Parathyroid adenoma (tissue), 2 donors: ENCODE results near the gene NKX2-2.

Source experiments
- H2AFZ ChIP-seq: fragments of 300-600 bp; sonication (generic); one replicate; pipeline ENCODE4 v1.7.0; 2017; ENCODE audit warnings: antibody characterized with exemption, mild to moderate bottlenecking
- H3K27ac ChIP-seq: fragments of 300-600 bp; sonication (generic); one replicate; pipeline ENCODE4 v1.7.0; 2017
- H3K27me3 ChIP-seq: fragments of 300-600 bp; sonication (generic); one replicate; pipeline ENCODE4 v1.7.0; 2017; ENCODE audit warnings: low read length; ENCODE audit not compliant: control insufficient read depth, insufficient read depth
- H3K36me3 ChIP-seq: fragments of 300-600 bp; sonication (generic); one replicate; pipeline ENCODE4 v1.7.0; 2017; ENCODE audit warnings: low read length; ENCODE audit not compliant: control insufficient read depth, insufficient read depth
- H3K4me1 ChIP-seq: fragments of 300-600 bp; sonication (generic); one replicate; pipeline ENCODE4 v1.7.0; 2017; ENCODE audit warnings: control low read depth
- H3K4me2 ChIP-seq: fragments of 300-600 bp; sonication (generic); one replicate; pipeline ENCODE4 v1.7.0; 2017; ENCODE audit warnings: low read length
- H3K4me3 ChIP-seq: fragments of 300-600 bp; sonication (generic); one replicate; pipeline ENCODE4 v1.7.0; 2017; ENCODE audit warnings: low read depth, low read length
- H3K79me2 ChIP-seq: fragments of 300-600 bp; sonication (generic); one replicate; pipeline ENCODE4 v1.7.0; 2017; ENCODE audit warnings: control low read depth
- H3K9ac ChIP-seq: fragments of 300-600 bp; sonication (generic); one replicate; pipeline ENCODE4 v1.7.0; 2017; ENCODE audit warnings: mild to moderate bottlenecking
- H3K9me3 ChIP-seq: fragments of 300-600 bp; sonication (generic); one replicate; pipeline ENCODE4 v1.7.0; 2017; ENCODE audit warnings: low read length; ENCODE audit not compliant: control insufficient read depth
- TF ChIP-seq, protein P1 (sequence below): fragments of 300-600 bp; sonication (generic); IDR thresholded peaks from one replicate; pipeline ENCODE4 v1.7.0; 2017; ENCODE audit warnings: antibody characterized with exemption, mild to moderate bottlenecking
- donor health status: primary hyperparathyroidism.

The NKX2-2 gene

DNA sequence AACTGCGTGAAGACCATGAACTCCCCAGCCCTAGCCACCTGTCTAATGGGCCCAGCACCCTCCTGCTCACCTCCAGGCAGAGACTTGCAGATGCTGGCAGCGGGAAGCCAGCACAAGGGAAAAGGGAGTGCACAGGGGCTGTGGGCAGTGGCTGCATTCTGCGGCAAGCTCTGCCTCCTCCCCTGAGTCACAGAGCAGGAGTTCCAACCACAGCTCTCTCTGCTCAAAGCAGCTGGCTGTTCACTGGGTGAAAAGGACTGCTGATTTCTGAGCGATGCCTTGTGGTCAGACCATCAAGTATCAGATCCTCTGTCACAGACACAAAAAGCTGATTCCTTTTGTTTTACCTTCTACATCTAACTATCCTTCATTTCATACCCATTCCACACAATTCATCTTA, 10.5 kb downstream of the NKX2-2 start:
- peaks cover 18% of the 10 kb centered on the region for H3K27me3 ChIP-seq
- no peak overlapping the region for H3K4me3 ChIP-seq
- no peaks in the 10 kb centered on the region for H3K4me1 ChIP-seq
- H3K27ac ChIP-seq, result no peak overlapping the region
- no peak overlapping the region for H3K9ac ChIP-seq
- no peaks in the 10 kb centered on the region for H3K9me3 ChIP-seq
- no peak overlapping the region for H2AFZ ChIP-seq
- no peaks in the 10 kb centered on the region for H3K79me2 ChIP-seq
- TF ChIP-seq, protein P1, sequence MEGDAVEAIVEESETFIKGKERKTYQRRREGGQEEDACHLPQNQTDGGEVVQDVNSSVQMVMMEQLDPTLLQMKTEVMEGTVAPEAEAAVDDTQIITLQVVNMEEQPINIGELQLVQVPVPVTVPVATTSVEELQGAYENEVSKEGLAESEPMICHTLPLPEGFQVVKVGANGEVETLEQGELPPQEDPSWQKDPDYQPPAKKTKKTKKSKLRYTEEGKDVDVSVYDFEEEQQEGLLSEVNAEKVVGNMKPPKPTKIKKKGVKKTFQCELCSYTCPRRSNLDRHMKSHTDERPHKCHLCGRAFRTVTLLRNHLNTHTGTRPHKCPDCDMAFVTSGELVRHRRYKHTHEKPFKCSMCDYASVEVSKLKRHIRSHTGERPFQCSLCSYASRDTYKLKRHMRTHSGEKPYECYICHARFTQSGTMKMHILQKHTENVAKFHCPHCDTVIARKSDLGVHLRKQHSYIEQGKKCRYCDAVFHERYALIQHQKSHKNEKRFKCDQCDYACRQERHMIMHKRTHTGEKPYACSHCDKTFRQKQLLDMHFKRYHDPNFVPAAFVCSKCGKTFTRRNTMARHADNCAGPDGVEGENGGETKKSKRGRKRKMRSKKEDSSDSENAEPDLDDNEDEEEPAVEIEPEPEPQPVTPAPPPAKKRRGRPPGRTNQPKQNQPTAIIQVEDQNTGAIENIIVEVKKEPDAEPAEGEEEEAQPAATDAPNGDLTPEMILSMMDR, result no peak
- H3K36me3 ChIP-seq, result no peaks in the 10 kb centered on the region
- no peak overlapping the region for H3K4me2 ChIP-seq

DNA sequence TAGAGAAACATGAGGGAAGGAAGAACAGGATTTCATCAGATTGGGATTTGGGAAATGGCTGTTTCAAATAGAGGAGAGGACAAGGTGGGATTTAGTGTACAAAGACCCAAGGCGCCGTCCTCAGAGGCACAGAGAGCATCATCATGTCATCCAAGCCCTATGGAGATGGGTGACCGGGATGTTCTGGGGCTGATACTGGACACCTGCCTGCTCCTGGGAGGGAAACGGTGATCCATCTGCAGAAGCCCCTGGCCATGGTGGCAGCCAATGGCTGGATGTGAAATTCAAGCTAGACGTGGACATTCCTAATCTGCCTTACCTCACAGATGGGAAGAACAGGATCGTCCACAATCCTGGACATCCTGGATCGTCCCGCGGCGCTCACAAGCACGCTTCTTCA, 12.7 kb downstream of the NKX2-2 start:
- Histone ChIP-seq H3K4me3 (no peak overlapping the region), H2AFZ (no peak overlapping the region), H3K27ac (no peak overlapping the region), H3K79me2 (no peaks in the 10 kb centered on the region), H3K9me3 (no peaks in the 10 kb centered on the region), H3K4me2 (no peak overlapping the region), H3K27me3 (peaks cover 8% of the 10 kb centered on the region), H3K9ac (no peak overlapping the region), H3K4me1 (no peaks in the 10 kb centered on the region), H3K36me3 (no peaks in the 10 kb centered on the region)
- TF ChIP-seq, protein P1, result no peak

DNA sequence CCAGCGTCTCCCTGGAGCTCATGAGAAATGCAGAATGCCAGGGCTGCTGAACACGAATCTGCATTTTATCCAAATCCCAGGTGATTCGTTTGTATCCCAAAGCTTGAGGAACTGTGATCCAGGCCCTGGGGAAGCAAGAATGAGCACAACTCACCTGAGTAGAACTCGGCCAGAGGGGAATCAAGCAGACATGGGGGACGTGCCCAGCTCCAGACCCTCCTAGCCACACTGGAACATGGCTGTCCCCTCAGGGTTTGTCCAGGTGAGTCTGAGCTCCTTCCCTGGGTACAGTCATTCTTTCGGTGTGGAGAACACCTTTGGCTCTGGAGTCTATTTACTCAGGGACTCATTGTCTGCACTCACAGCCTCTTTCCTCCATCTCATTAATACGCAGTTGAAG, 13.3 kb downstream of the NKX2-2 start:
- peaks cover 4% of the 10 kb centered on the region for H3K27me3 ChIP-seq
- no peak overlapping the region for H3K27ac ChIP-seq
- H3K36me3 ChIP-seq, result no peaks in the 10 kb centered on the region
- H3K4me3 ChIP-seq, result no peak overlapping the region
- TF ChIP-seq, protein P1, result no peak
- no peaks in the 10 kb centered on the region for H3K4me1 ChIP-seq
- no peaks in the 10 kb centered on the region for H3K9me3 ChIP-seq
- no peaks in the 10 kb centered on the region for H3K79me2 ChIP-seq
- H2AFZ ChIP-seq, result no peak overlapping the region
- H3K9ac ChIP-seq, result no peak overlapping the region
- no peak overlapping the region for H3K4me2 ChIP-seq

DNA sequence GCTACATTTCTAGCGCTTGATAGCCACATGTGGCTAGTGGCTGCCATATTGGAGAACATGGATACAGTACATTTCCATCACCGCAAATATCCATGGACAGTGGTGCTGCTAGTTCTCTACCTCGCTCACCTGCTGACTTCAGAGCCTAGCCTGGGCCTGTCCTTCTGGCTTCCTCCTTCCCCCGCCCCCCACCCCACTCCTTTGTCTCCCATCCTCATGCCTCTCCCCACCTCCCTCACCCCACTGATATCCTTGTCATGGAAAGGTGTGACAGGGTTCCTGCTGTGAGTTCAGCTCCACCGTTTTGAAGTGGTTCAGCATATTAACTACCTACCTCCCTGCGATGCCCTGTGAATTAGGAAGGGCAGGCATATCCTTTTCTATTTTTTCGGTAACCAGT, 14.2 kb downstream of the NKX2-2 start:
- H3K79me2 ChIP-seq, result no peaks in the 10 kb centered on the region
- TF ChIP-seq, protein P1, result no peak

GRCh38 chr20:21498635-21499034, 15.2 kb downstream of the NKX2-2 start:
- H3K9me3 ChIP-seq, result no peaks in the 10 kb centered on the region
- H3K4me2 ChIP-seq, result no peak overlapping the region
- TF ChIP-seq, protein P1, result no peak
- H3K4me3 ChIP-seq, result no peak overlapping the region
- H3K79me2 ChIP-seq, result no peaks in the 10 kb centered on the region
- H3K36me3 ChIP-seq, result no peaks in the 10 kb centered on the region
- H2AFZ ChIP-seq, result no peak overlapping the region
- no peak overlapping the region for H3K9ac ChIP-seq
- H3K27ac ChIP-seq, result no peak overlapping the region
- no peaks in the 10 kb centered on the region for H3K4me1 ChIP-seq
- H3K27me3 ChIP-seq, result no peaks in the 10 kb centered on the region

More for the DNA sequence above, 14.2 kb downstream of the NKX2-2 start:
- no peak overlapping the region for H2AFZ ChIP-seq
- no peak overlapping the region for H3K9ac ChIP-seq
- H3K4me1 ChIP-seq, result no peaks in the 10 kb centered on the region
- H3K4me3 ChIP-seq, result no peak overlapping the region
- H3K27me3 ChIP-seq, result peaks cover 1% of the 10 kb centered on the region
- no peak overlapping the region for H3K27ac ChIP-seq
- H3K4me2 ChIP-seq, result no peak overlapping the region
- H3K9me3 ChIP-seq, result no peaks in the 10 kb centered on the region
- H3K36me3 ChIP-seq, result no peaks in the 10 kb centered on the region
